SK-N-MC (cell line): ENCODE measurements around the gene ELMO1.

Experiments used
- EZH2 ChIP-seq: fragments of 200-600 bp; sonication (generic); IDR thresholded peaks from one replicate; pipeline ENCODE4 v1.6.1; 2017; ENCODE audit warnings: antibody characterized with exemption
- FOXP2 ChIP-seq: optimal IDR thresholded peaks from 2 replicates; pipeline ENCODE3; 2011; ENCODE audit warnings: mild to moderate bottlenecking, moderate library complexity; ENCODE audit not compliant: insufficient read depth; ENCODE audit errors: extremely low read length, control extremely low read depth
- POLR2AphosphoS5 ChIP-seq: IDR thresholded peaks from 2 replicates; pipeline ENCODE4 v1.6.1; 2012; ENCODE audit warnings: mild to moderate bottlenecking, low read depth, low read length, borderline replicate concordance

- TF ChIP-seq POLR2AphosphoS5 (no peak), EZH2 (no peak), FOXP2 (no peak)
Observed at GRCh38 chr7:37195388-37195787, 253.3 kb downstream of the ELMO1 start.
